ENCODE results near the gene MAD1L1.

GRCh38 chr7:1809601-1810258 lies 423.0 kb downstream of the MAD1L1 start:
- TF ChIP-seq CTCF (IDR thresholded peaks at IDR 0.05) (no peak), POLR2A (IDR thresholded peaks at IDR 0.05) (no peak)
